Measurements from ENCODE around the gene CALCB.
"Not testable (repeated sequence)": the region's sequence is repeated elsewhere in the genome, so short reads cannot be mapped to it uniquely, and the experiment has no call there.

Gene CALCB

GRCh38 chr11:15073361-15074205 is at the start of gene CALCB:
Gene CALCB (plus strand): TSS chr11:15073593. CDS start chr11:15074719, 1,126 bp downstream.
- peak in 1 of 4 experiments; percentile 11 for DNase-seq

GRCh38 chr11:15027011-15027410 is 46.4 kb upstream of the CALCB start:
- DNase-seq = no peak

- no peak for DNase-seq
Measured at GRCh38 chr11:15027956-15028355, 45.4 kb upstream of the CALCB start.

GRCh38 chr11:15028379-15028778 is 45.0 kb upstream of the CALCB start:
- DNase-seq = no peak

- not testable (repeated sequence) for DNase-seq
Measured at GRCh38 chr11:15031945-15032344, 41.4 kb upstream of the CALCB start.

GRCh38 chr11:15034687-15035267 is 38.6 kb upstream of the CALCB start:
- DNase-seq = no peak

GRCh38 chr11:15035283-15035682 is 38.1 kb upstream of the CALCB start:
- DNase-seq = no peak

GRCh38 chr11:15038963-15039362 is 34.4 kb upstream of the CALCB start:
- DNase-seq = no peak

GRCh38 chr11:15045209-15045608 is 28.2 kb upstream of the CALCB start:
- no peak for DNase-seq

- no peak for DNase-seq
Measured at GRCh38 chr11:15045891-15046290, 27.5 kb upstream of the CALCB start.

GRCh38 chr11:15046673-15047072 is 26.7 kb upstream of the CALCB start:
- not testable (repeated sequence) for DNase-seq

GRCh38 chr11:15048616-15049015 is 24.8 kb upstream of the CALCB start:
- no peak for DNase-seq

GRCh38 chr11:15053191-15053685 is 20.2 kb upstream of the CALCB start:
- no peak for DNase-seq

- DNase-seq = no peak
Measured at GRCh38 chr11:15055620-15056356, 17.6 kb upstream of the CALCB start.

GRCh38 chr11:15057329-15057728 is 16.1 kb upstream of the CALCB start:
- DNase-seq = no peak

GRCh38 chr11:15059132-15059915 is 14.1 kb upstream of the CALCB start:
- DNase-seq = no peak

- no peak for DNase-seq
Measured at GRCh38 chr11:15062599-15062998, 10.8 kb upstream of the CALCB start.

GRCh38 chr11:15069751-15070150 is 3.6 kb upstream of the CALCB start:
- not testable (repeated sequence) for DNase-seq

GRCh38 chr11:15071556-15072255 is 1.7 kb upstream of the CALCB start:
- DNase-seq = no peak

- DNase-seq = no peak
Measured at GRCh38 chr11:15072551-15073143, 746 bp upstream of the CALCB start.
